Measurements from ENCODE around the gene PROZ.
A peak's percentile ranks its signal among the peaks of the same experiment; 100 is the strongest.

The PROZ gene

DNA sequence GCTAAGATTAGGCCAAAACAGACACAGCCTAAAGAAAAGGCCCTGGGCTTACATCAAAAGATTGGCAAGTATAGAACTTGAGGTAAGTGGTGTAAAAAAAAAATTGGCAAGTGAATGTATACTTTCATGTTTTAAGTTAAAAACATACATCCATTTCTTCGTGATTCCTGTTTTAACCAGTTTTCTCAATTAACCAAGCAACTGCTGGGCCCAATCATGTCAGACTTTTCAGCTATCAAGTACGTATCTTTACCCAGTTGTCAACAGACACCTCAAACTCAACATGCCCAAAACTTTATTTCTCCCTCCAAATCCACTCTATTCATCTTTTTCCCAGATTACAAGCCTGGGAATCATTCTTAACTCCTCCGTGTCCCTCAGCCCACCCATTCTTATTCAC, 49.0 kb downstream of the PROZ start:
- DNase-seq (ENCODE audit: low spot score) = no peak

GRCh38 chr13:113207890-113208420, 49.5 kb downstream of the PROZ start:
- peak; percentile 15 for DNase-seq (ENCODE audit: low spot score)

- DNase-seq (ENCODE audit: low spot score) = peak; percentile 91
Observed at GRCh38 chr13:113208421-113209335, 50.2 kb downstream of the PROZ start, which contains the start of gene PCID2. TSS of gene PCID2 (minus strand) at chr13:113208669. CDS start at chr13:113208634, 35 bp downstream.

DNA sequence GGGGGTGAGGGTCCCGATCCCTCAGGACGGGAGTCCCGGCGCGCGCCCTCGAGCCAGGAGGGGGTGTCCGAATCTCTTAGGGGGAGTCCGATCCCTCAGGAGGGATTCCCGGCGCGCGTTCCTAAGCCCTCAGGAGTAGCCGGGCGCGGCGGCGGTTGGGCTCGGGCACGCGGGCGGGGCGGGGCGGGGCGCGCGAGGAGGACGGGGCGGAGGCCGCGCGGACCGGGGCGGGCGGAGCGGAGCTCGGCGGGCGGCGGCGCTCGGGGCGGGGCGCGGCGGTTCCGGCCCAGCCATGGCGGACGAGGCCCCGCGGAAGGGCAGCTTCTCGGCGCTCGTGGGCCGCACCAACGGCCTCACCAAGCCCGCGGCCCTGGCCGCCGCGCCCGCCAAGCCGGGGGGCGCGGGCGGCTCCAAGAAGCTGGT, 50.9 kb downstream of the PROZ start, which contains the start of gene CUL4A:
Gene CUL4A, plus strand, starts transcription at position 278 of the 423 bp plus-strand sequence. Its CDS starts 15 bp downstream, at position 293.
- peak; percentile 80 for DNase-seq (ENCODE audit: low spot score)

- peak; percentile 69 for DNase-seq (ENCODE audit: low spot score)
Observed at GRCh38 chr13:113209759-113210421, 51.4 kb downstream of the PROZ start.

GRCh38 chr13:113210833-113211232, 52.4 kb downstream of the PROZ start:
- no peak for DNase-seq (ENCODE audit: low spot score)

DNA sequence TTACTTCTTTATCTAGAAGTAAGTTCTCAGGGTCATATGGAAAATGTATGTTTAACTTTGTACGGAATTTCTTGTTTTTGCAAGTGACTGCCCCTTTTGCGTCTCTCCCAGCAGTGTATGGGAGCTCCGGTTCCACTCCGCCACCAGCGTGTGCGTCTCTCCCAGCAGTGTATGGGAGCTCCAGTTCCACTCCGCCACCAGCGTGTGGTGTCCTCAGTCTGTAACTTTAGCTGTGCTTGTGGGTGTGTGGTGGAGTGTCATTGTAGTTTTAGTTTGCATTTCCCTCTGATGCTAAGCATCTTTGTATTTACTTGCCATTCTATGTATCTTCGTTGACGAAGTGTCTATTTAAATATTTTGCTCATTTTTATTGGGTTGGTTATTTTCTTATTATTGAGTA, 53.3 kb downstream of the PROZ start:
- DNase-seq (ENCODE audit: low spot score) = no peak

- DNase-seq (ENCODE audit: low spot score) = no peak
Observed at GRCh38 chr13:113216254-113217048, 58.0 kb downstream of the PROZ start.

GRCh38 chr13:113218586-113218985, 60.1 kb downstream of the PROZ start:
- no peak for DNase-seq (ENCODE audit: low spot score)

DNA sequence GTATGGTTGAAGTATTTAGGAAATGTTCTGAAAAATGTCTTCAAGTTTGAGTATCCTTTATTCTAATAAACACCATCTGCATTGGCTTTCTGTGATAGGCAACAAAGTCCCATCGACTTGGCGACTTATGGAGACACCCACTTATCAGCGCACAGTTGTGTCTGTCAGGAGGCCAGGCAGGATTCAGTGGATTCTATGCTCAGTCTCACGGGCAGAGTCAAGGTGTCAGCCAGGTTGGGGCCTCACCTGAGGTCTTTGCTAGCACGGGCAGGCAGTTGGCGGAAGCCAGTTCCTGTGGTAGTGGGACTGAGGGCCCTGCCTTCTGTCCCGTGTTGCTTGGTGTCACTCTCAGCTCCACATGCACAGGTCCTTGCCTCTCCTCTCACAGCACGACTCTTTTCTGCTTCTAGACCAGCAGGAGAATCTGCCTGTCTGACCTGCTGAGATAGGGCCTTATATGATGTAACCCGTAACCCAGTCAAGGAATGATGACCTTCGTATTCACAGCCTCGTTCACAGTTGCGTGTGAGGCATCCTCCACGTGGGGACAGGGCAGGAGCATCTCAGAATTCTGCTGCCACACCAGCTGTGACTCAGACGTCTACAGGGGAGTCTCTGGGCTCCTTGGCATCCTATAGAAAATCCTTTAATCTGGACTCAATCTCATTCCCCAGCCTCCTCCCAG, 61.0 kb downstream of the PROZ start:
- DNase-seq (ENCODE audit: low spot score) = no peak

- no peak for DNase-seq (ENCODE audit: low spot score)
Observed at GRCh38 chr13:113220141-113220598, 61.7 kb downstream of the PROZ start.

GRCh38 chr13:113220877-113221276, 62.4 kb downstream of the PROZ start:
- no peak for DNase-seq (ENCODE audit: low spot score)

Measured in germinal center (tissue), 1 donor.